HG03103 (cell line): ENCODE data around the gene DAGLB.

Experiments used
- ATAC-seq: cut with Tn5 transposase; IDR thresholded peaks from one replicate; pipeline ENCODE4 v1.9.1; 2021; ENCODE audit warnings: low read depth; ENCODE audit not compliant: unreplicated experiment

DAGLB gene, protein sequence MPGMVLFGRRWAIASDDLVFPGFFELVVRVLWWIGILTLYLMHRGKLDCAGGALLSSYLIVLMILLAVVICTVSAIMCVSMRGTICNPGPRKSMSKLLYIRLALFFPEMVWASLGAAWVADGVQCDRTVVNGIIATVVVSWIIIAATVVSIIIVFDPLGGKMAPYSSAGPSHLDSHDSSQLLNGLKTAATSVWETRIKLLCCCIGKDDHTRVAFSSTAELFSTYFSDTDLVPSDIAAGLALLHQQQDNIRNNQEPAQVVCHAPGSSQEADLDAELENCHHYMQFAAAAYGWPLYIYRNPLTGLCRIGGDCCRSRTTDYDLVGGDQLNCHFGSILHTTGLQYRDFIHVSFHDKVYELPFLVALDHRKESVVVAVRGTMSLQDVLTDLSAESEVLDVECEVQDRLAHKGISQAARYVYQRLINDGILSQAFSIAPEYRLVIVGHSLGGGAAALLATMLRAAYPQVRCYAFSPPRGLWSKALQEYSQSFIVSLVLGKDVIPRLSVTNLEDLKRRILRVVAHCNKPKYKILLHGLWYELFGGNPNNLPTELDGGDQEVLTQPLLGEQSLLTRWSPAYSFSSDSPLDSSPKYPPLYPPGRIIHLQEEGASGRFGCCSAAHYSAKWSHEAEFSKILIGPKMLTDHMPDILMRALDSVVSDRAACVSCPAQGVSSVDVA

GRCh38 chr7:6447581-6448199 lies at the start of gene DAGLB:
Gene DAGLB, minus strand, starts transcription at chr7:6447954. Its CDS starts 112 bp downstream, at chr7:6447842.
- ATAC-seq, result peak; percentile 82

DNA sequence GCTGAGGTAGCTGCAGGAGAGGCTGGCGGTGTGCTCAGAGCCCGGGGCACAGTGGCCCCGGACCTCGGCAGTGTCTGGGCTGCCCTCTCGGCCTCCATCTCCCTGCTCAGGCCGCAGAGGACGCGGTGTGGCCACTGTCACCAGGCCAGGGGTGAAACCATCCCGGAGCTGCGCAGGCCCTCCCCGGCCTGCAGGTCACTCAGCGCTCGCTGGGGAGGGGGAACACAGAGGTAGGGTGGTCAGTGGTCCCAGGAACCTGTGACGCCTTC lies 49.8 kb upstream of the DAGLB start:
- ATAC-seq, result no peak

- ATAC-seq, result no peak
Observed at GRCh38 chr7:6496842-6497636, 49.3 kb upstream of the DAGLB start.

- no peak for ATAC-seq
Observed at GRCh38 chr7:6495597-6496262, 48.0 kb upstream of the DAGLB start.

DNA sequence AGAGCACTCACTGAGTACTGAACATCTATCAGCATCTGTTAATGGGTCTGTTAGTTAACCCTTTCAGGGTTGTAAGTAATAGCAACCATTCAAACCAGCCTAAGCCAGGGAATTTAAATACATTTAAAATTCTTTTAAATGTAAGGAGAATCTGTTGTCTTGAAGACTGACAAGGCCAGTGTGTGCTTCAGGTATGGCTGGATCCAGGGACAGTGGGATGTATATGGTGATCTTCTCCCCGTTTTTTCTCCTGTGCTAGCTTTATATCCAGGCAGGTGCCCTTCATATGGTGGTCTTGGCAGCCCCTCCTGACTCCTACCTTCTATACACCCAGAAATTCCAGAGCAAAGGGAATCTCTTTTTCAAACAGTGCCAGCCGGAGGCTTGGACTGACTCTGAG lies 46.6 kb upstream of the DAGLB start:
- no peak for ATAC-seq

- ATAC-seq, result no peak
Observed at GRCh38 chr7:6491194-6491593, 43.4 kb upstream of the DAGLB start.

GRCh38 chr7:6489612-6490011 lies 41.9 kb upstream of the DAGLB start:
- no peak for ATAC-seq

DNA sequence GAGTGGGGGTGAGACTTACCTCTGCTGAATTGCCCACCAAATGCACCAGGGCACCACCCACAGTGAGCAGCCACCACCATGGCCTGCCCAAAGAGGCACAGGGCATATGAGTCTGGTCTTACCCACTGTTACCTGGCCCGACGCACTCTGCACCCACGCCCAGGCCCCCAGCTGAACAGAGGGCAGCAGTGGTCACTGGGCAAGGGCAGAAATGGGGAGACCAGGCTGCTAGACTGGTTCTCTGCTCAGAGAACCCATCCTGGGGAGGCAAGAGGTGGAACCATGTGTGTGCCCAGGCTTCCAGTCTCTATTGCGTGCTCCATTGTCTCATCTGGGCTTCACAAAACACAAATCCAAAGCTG lies 39.4 kb upstream of the DAGLB start:
- no peak for ATAC-seq

DNA sequence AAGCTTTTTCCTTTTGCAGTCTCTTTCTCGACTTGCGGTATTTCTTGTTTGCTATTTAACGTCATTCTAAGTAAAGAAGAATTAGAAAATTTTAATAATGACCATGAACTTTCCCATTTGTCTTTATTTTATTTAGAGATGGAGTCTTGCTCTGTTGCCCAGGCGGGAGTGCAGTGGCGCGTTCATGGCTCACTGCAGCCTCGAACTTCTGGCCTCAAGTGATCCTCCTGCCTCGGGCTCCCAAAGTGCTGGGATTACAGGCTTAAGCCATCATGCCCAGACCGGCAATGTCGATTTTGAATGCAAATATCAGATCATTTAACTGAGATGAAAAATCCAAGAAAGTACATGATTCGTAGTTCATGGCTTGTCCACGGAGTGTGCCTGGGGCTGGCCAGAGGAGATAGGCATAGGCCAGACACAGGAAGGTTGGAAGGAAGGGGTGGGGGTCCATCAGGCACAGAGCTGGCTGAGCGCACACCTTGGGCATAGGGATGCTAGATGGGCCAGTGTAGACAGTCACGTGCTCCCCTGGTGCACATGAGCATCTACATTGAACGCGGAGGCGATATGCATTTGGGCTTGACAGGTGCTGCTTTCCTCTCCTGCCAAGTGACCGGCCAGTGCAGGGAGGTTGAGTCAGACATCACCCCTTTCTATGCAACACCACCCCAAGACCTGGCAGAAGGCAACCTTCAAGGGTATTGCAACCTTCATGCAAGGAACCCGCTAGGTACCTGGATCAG lies 38.9 kb upstream of the DAGLB start:
- no peak for ATAC-seq

GRCh38 chr7:6482743-6483119 lies 35.0 kb upstream of the DAGLB start:
- no peak for ATAC-seq

DNA sequence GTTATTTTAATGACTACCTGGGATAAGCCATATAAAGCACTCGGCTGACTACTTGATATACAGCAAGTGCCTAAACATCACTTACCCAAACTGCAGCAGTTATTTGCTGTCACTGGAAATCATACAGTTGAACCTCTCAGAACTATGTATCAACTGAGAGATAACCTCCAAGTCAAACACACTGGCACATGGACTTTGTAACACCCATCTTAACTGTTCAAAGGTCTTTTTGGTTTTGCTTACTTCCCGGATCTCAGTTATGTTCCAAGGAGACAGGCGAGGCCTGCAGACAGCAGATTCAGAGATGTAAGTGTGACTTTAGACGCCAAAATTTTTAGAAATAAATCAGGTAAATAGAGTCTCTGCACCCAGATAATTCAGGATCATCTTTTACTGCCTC lies 34.6 kb upstream of the DAGLB start:
- ATAC-seq, result no peak

DNA sequence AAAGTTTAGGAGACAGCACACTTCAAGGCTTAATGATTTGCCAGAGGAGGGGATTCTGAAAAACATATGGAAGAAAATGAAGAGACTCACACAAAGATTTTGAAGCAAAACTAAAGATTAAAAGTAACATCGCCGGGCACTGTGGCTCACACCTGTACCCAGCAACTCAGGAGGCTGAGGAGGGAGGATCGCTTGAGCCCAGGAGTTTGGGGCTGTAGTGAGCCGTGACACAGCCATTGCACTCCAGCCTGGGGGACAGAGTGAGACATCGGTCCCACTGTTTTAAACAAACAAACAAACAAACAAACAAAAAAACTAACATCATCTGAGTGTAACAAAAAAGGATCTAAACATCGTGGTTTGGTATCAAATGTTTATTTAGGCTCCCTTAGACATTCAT lies 33.7 kb upstream of the DAGLB start:
- ATAC-seq, result no peak

DNA sequence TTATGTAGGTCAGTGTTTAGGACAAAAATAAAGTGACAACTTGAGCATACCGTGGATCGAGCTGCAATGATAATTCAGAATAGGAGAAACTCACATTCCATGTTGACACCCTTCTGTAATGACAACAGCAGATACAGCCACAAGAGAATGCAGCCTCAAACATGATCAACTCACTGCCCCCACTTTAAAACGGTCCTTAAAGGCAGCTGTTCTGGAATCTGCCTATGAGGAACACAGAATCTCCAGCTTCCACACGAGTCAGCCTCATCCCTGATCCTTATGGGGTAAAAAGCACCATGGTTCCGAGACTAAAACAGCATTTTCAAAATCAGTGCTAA lies 32.5 kb upstream of the DAGLB start:
- ATAC-seq, result no peak

- no peak for ATAC-seq
Observed at GRCh38 chr7:6479067-6479466, 31.3 kb upstream of the DAGLB start.

- ATAC-seq, result no peak
Observed at GRCh38 chr7:6478186-6478585, 30.4 kb upstream of the DAGLB start.

- ATAC-seq, result no peak
Observed at GRCh38 chr7:6477318-6477660, 29.5 kb upstream of the DAGLB start.

DNA sequence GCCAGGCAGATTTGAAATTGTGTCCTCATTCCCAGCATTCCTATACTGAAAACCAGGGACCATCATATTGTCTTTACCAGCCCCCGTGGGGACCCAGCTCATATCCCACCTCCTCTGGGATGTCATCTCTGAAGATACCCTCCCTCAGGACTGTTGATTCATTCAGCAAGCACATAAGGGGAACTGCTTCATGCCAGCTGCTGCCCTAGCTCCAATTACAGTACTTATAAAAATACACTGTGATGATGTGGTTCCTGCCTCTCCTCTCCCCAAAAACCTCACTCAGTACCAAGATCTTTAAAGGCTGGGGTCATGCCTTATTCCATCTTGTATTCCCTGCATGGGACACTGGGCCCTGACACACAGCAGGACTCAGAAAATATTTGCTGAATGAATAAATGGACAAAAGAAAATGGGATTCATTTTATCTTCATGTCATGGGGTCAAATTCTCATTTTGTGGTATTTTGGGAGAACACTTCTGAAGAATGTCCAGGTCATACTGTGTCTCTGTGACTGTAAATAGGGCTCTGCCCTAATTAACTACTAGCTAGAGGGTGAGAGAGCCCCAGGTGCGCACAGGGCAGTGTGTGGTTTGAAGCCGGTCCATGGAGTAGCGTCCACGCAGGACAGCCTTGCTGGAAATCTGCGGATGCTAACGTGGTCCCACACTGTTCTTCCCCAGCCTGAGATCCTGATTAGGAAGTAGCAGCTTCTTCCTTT lies 29.0 kb upstream of the DAGLB start:
- ATAC-seq, result no peak

- no peak for ATAC-seq
Observed at GRCh38 chr7:6475433-6476186, 27.9 kb upstream of the DAGLB start.

DNA sequence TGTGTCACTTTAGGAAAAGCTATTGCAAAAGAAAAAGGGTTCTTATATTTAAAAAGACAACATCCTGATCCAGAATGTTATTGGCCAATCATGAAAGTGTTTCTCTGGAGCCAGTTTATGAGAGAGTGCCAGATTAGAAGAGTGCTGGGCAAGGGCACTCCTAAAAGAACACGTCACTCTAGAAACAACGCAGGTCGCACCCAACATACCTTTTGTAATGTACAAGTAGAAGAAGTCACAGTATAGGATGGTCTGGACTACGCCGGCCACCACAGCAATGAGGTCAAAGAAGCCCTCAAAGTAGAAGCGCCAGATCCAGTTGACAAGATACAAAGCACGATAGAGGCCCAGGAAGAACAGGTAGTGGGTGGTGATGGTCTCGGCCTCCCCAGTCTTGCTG lies 18.1 kb upstream of the DAGLB start:
- no peak for ATAC-seq
